Progenitor cell of endocrine pancreas (in vitro differentiated cells): ENCODE measurements around the gene P2RX6. TPM values are rescaled to one million over a fixed set of nuclear protein-coding genes. Genes with fewer than 3 reads are reported as not detected.

Source experiments
- DNase-seq: peaks from one replicate; pipeline ENCODE4 v3.0.0; 2021; ENCODE audit warnings: low spot score; ENCODE audit not compliant: unreplicated experiment
- H3K27ac Mint-ChIP-seq: 2 replicates; pipeline ENCODE4 v1.8.0; 2021; ENCODE audit warnings: mild to moderate bottlenecking, moderate library complexity, mixed read lengths
- H3K27me3 Mint-ChIP-seq: 2 replicates; pipeline ENCODE4 v1.8.0; 2021; ENCODE audit warnings: mixed read lengths
- H3K36me3 Mint-ChIP-seq: 2 replicates; pipeline ENCODE4 v1.8.0; 2022; ENCODE audit warnings: mixed read lengths; ENCODE audit not compliant: insufficient read depth
- H3K4me1 Mint-ChIP-seq: 2 replicates; pipeline ENCODE4 v1.8.0; 2021; ENCODE audit warnings: low read depth, mixed read lengths
- H3K4me3 Mint-ChIP-seq: 2 replicates; pipeline ENCODE4 v1.8.0; 2021; ENCODE audit warnings: low read depth, mild to moderate bottlenecking, moderate library complexity, mixed read lengths
- H3K9me3 Mint-ChIP-seq: 2 replicates; pipeline ENCODE4 v1.8.0; 2021; ENCODE audit warnings: low read depth, mixed read lengths
- CTCF ChIP-seq: fragments of 200-600 bp; sonication (generic); IDR thresholded peaks from one replicate; pipeline ENCODE4 v1.5.0; 2021; ENCODE audit warnings: antibody characterized with exemption, mild to moderate bottlenecking; ENCODE audit not compliant: unreplicated experiment
- total RNA-seq: library from RNA; stranded (reverse); gene quantifications from 2 replicates; pipeline ENCODE4 v1.2.1, GENCODE V29; 2021

The P2RX6 gene
- total RNA-seq, 1 donor from 2014 or later = 0.57 TPM

DNA sequence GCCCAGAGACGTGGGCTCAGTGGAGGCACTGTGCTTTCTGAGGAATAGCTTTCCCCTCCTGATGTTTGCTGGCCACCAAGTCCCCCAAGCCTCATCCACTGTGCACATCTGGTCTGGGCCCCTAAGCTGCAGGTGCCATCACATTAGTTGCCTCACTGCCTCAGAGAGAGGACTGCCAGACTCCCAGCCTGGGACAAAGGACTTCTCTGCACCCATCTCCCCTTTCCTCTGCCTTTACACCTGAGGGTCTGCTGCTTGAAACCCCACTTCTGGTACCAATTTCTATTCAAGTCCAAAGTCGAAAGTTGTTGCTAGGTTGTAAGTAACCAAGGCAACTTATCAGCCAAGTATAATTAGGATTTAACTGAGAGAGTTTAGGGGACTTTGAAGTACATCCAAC, 36.5 kb upstream of the P2RX6 start:
- DNase-seq = no peak
- Mint-ChIP-seq H3K4me3 (no peak overlapping the region), H3K4me1 (peaks cover 21% of the 10 kb centered on the region), H3K9me3 (peaks cover 3% of the 10 kb centered on the region), H3K27ac (no peak overlapping the region), H3K27me3 (peaks cover 11% of the 10 kb centered on the region), H3K36me3 (no peaks in the 10 kb centered on the region)
- no peak for TF ChIP-seq CTCF

DNA sequence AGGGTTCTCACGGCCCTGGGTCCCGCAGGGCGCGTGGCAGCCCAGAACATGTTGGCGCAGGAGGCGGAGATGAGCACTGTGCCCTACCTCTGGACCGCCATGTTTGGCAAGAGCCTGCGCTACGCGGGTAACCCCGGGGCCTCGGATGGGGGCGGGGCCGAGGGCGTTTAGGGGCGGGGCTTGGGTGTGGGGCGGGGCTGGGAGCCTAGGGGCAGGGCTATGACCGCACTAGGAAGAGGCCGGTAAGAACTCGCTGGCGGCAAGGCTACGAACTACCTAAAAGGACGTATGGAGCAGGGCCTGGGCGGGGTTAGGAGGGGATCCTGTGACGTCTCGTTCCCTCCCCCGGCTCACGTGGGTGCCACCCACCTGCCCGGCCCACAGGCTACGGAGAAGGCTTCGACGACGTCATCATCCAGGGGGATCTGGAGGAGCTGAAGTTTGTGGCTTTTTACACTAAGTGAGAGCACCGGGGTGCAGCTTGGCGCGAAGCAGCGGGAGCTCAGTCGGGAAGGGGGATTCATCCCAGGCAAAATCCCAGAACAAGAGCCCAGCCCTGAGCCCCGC, 35.6 kb upstream of the P2RX6 start:
- Mint-ChIP-seq H3K4me1 (peaks cover 21% of the 10 kb centered on the region), H3K27ac (peak overlapping the region; percentile 71), H3K4me3 (peak overlapping the region; percentile 75), H3K36me3 (no peaks in the 10 kb centered on the region), H3K27me3 (peaks cover 7% of the 10 kb centered on the region), H3K9me3 (peaks cover 3% of the 10 kb centered on the region)
- TF ChIP-seq CTCF = no peak
- peak; percentile 70 for DNase-seq

DNA sequence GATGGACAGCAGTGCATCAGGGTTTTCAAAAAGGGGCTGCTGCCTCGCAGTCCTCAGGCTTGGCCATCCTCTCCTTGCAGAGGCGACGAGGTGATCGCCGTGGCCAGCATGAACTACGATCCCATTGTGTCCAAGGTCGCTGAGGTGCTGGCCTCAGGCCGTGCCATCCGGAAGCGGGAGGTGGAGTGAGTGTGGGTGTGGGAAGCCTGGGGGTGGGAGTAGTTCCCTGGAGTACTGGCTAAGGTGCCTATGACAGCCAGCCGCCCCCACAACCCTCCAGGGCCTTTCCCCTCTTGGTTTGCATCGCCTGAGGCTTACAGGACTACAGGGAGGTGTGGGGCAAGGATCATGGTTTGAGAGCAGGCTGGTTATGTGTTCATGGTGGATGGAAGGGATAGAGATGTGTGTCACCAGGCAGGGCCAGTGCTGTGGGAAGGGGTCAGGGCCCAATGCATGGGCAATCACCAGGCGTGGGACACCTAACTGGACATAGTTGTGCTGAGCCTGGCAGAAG, 35.0 kb upstream of the P2RX6 start:
- peaks cover 7% of the 10 kb centered on the region for H3K27me3 Mint-ChIP-seq
- H3K36me3 Mint-ChIP-seq = no peaks in the 10 kb centered on the region
- H3K9me3 Mint-ChIP-seq = peaks cover 3% of the 10 kb centered on the region
- no peak for TF ChIP-seq CTCF
- H3K4me3 Mint-ChIP-seq = peak overlapping the region; percentile 75
- peak overlapping the region; percentile 25 for H3K27ac Mint-ChIP-seq
- peaks cover 21% of the 10 kb centered on the region for H3K4me1 Mint-ChIP-seq
- no peak for DNase-seq

DNA sequence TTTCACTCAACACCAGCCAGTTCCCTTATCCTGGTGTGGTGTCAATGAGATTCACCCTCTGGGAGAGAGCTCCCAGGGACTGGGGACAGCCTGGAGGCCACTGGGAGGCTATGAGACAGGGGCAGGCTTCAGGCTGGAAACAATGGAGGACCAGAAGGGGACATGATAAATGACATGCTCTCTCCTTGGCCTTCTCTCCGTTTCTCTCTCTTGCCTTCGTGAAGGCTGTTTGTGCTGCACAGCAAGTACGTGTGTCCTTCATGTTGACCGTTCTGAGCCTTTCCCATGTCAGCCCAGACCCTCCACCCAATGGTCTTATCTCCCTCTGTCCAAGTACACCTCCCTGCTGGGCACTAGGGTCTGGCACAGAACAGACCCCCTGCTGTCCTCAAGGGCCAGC, 34.4 kb upstream of the P2RX6 start:
- peaks cover 21% of the 10 kb centered on the region for H3K4me1 Mint-ChIP-seq
- H3K27ac Mint-ChIP-seq = no peak overlapping the region
- peaks cover 3% of the 10 kb centered on the region for H3K9me3 Mint-ChIP-seq
- no peak for DNase-seq
- TF ChIP-seq CTCF = no peak
- peak overlapping the region; percentile 96 for H3K4me3 Mint-ChIP-seq
- peaks cover 7% of the 10 kb centered on the region for H3K27me3 Mint-ChIP-seq
- no peaks in the 10 kb centered on the region for H3K36me3 Mint-ChIP-seq

DNA sequence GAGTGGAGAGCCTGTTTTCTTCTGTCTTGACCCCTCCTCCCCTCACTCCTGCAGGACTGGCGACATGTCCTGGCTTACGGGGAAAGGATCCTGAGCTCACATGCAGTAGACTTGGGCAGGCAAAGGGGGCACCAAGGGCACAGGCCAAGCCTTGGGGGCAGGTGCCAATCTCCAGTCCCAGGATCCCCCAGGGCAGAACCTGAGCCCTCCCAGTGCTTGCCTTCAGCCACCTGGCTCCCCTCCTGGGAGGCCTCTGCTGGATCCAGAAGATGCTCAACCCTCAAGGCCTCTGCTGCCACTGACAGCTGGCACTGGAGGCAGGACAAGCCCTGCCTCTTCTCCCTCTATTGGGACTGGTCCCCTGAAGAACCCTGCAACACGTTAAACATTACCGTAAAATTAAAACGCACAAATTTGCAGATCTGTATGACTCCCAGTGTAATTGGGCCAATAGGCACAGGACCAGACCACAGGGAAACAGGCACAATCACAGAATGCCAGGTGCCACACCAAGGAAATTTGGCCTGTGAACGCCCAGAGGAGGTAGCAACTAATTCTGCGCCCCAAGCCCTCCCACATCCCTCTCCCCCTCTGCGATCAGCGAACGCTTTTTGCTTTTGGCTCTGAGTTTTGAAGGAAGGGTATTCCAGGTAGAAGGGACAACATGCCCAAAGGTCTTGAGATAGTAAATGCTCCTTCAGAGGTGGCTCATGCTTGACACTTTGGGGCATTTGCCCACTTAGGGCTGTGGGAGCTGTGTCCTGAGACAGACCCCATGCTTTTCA, 33.8 kb upstream of the P2RX6 start:
- H3K27ac Mint-ChIP-seq = peak overlapping the region; percentile 39
- H3K27me3 Mint-ChIP-seq = peaks cover 5% of the 10 kb centered on the region
- peaks cover 21% of the 10 kb centered on the region for H3K4me1 Mint-ChIP-seq
- peaks cover 3% of the 10 kb centered on the region for H3K9me3 Mint-ChIP-seq
- TF ChIP-seq CTCF = no peak
- peak overlapping the region; percentile 96 for H3K4me3 Mint-ChIP-seq
- no peak for DNase-seq
- H3K36me3 Mint-ChIP-seq = no peaks in the 10 kb centered on the region
